GM12878 (cell line): ENCODE data around the gene CACNA2D2.

Experiments
- CTCF ChIP-seq, 3 experiments: IDR thresholded peaks in 2 of 3; conservative IDR thresholded peaks in 1 of 3; 2 replicates each; pipeline ENCODE4 v1.5.1; 2011; ENCODE audit warnings: low read depth in 3 of 3, low read length in 3 of 3, mild to moderate bottlenecking in 3 of 3, control low read depth in 2 of 3, moderate library complexity in 2 of 3, inconsistent platforms in 1 of 3, mixed read lengths in 1 of 3; ENCODE audit not compliant: control insufficient read depth in 2 of 3, insufficient read depth in 1 of 3; ENCODE audit errors: extremely low read depth in 1 of 3
- MTA3 ChIP-seq: IDR thresholded peaks from 2 replicates; pipeline ENCODE4 v1.6.1; 2012; ENCODE audit warnings: low read length, inconsistent platforms, borderline replicate concordance

- TF ChIP-seq CTCF (IDR thresholded peaks at IDR 0.05 in 2 of 3, conservative IDR thresholded peaks at IDR 0.05 in 1 of 3; ENCODE audit: control insufficient read depth in 2 of 3, extremely low read depth in 1 of 3, insufficient read depth in 1 of 3, low read depth in 3 of 3, low read length in 3 of 3) (no peak), MTA3 (no peak)
Measured at GRCh38 chr3:50444782-50445181, 58.7 kb downstream of the CACNA2D2 start.
